ENCODE results near the gene SMC1B.

DNA sequence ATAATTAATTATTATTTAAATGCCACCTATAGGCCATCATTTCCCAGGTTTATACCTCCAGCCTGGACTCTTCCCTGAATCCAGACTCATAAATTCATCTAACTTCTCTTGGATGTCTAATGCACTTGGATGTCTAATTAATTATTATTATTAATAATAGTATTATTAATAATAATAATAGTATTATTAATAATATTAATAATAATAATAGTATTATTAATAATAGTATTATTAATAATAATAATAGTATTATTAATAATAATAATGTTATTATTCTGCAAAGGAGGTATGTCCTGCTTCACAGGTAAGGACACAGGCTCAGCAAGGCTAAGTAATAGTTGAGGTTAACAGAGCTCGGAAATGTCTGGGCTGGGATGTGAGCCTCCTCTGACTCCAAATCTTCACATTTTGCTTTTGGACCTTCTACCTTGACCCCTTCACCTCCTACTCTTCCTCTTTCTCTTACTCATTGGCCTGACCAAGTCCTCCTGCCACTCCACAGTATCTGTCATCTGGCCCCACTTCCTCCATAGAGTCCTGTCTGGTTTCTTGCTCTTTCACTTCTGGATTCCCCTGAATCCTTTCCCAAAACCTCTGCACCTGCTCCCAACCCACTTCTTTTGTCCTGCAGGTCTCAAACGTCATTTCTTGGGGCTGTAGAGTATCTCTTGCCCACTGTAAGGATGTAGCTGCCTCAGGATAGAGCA, 8.1 kb upstream of the SMC1B start:
- TF ChIP-seq, protein P1, sequence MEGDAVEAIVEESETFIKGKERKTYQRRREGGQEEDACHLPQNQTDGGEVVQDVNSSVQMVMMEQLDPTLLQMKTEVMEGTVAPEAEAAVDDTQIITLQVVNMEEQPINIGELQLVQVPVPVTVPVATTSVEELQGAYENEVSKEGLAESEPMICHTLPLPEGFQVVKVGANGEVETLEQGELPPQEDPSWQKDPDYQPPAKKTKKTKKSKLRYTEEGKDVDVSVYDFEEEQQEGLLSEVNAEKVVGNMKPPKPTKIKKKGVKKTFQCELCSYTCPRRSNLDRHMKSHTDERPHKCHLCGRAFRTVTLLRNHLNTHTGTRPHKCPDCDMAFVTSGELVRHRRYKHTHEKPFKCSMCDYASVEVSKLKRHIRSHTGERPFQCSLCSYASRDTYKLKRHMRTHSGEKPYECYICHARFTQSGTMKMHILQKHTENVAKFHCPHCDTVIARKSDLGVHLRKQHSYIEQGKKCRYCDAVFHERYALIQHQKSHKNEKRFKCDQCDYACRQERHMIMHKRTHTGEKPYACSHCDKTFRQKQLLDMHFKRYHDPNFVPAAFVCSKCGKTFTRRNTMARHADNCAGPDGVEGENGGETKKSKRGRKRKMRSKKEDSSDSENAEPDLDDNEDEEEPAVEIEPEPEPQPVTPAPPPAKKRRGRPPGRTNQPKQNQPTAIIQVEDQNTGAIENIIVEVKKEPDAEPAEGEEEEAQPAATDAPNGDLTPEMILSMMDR (IDR thresholded peaks at IDR 0.05; ENCODE audit: low read length), result no peak
- no peak for TF ChIP-seq EZH2 (IDR thresholded peaks at IDR 0.05; ENCODE audit: borderline replicate concordance, low read length)
